HepG2 (cell line): Measurements from ENCODE around the gene GPX7. TPM values are rescaled to one million over a fixed set of nuclear protein-coding genes. Genes with fewer than 3 reads are reported as not detected.

Experiments
- ATAC-seq: fragments of 200-7000 bp; cut with Tn5 transposase; 3 replicates; pipeline ENCODE4 v1.9.1; 2020; ENCODE audit warnings: mild to moderate bottlenecking, moderate library complexity
- BruUV-seq: library from RNA; stranded (reverse); fragments of 400-500 nt; replicated peaks from 2 replicates; lab custom pipeline; 2021; lab: Mats Ljungman, UMichigan
- CTCF ChIA-PET: fragments of 300-600 bp; formaldehyde crosslinking; extraction: SDS; loops from one replicate; lab custom pipeline; 2021; ENCODE audit warnings: low total read pairs, inconsistent platforms, low intra/inter-chr PET ratio; lab: Yijun Ruan, JAX
- POLR2A ChIA-PET: fragments of 350-600 bp; sonication (Branson Sonifier 250); formaldehyde crosslinking; loops from one replicate; lab custom pipeline; 2020; ENCODE audit warnings: antibody characterized with exemption, inconsistent platforms; lab: Yijun Ruan, JAX
- DNase-seq: peaks from one replicate; pipeline ENCODE4 v3.0.0-alpha.2; 2015; ENCODE audit warnings: low spot score
- FAIRE-seq: peaks from 3 replicates; lab custom pipeline; 2011; peaks lifted over from hg19 to GRCh38; lab: Jason Lieb, UNC
- H2AFZ ChIP-seq: one replicate; pipeline ENCODE4 v1.6.1; 2011; ENCODE audit warnings: low read length, inconsistent platforms
- H3K27ac ChIP-seq: fragments of 300-600 bp; 3 replicates; pipeline ENCODE4 v1.8.0; 2011; ENCODE audit warnings: mixed run types, mild to moderate bottlenecking, mixed read lengths, low read length, inconsistent platforms; ENCODE audit not compliant: insufficient read depth; ENCODE audit errors: extremely low read length
- H3K27me3 ChIP-seq, 2 experiments: fragments of 200-600 bp in 1 of 2; 2 replicates in 1 of 2; 3 replicates in 1 of 2; pipeline versions ENCODE4 v1.6.0 to v1.8.0; 2011; ENCODE audit warnings: low read length in 2 of 2, mild to moderate bottlenecking in 2 of 2, moderate library complexity in 2 of 2, inconsistent platforms in 1 of 2; ENCODE audit not compliant: insufficient read depth in 2 of 2, control insufficient read depth in 1 of 2
- H3K36me3 ChIP-seq, 2 experiments: fragments of 200-600 bp in 1 of 2; replicated peaks in 1 of 2; 2 replicates in 1 of 2; 3 replicates in 1 of 2; pipeline versions ENCODE4 v1.5.1 to v1.8.0; 2011; ENCODE audit warnings: low read length in 2 of 2, inconsistent platforms in 1 of 2; ENCODE audit not compliant: insufficient read depth in 2 of 2, control insufficient read depth in 1 of 2
- H3K4me1 ChIP-seq: 2 replicates; pipeline ENCODE4 v1.5.1; 2012; ENCODE audit warnings: low read length, inconsistent platforms; ENCODE audit not compliant: insufficient read depth
- H3K4me2 ChIP-seq: 2 replicates; pipeline ENCODE4 v1.6.0; 2011; ENCODE audit warnings: low read depth, low read length, inconsistent platforms
- H3K4me3 ChIP-seq, 3 experiments: fragments of 200-600 bp in 1 of 3; sonication (generic), shearing (Covaris generic) in 1 of 3; replicated peaks in 1 of 3; 2 replicates each; pipeline ENCODE4 v1.5.1; 2011 to 2016; ENCODE audit warnings: low read length in 3 of 3, inconsistent platforms in 2 of 3, low read depth in 2 of 3, mild to moderate bottlenecking in 2 of 3, control low read depth in 1 of 3, mixed read lengths in 1 of 3; ENCODE audit not compliant: insufficient read depth in 1 of 3
- H3K79me2 ChIP-seq: one replicate; pipeline ENCODE4 v1.6.1; 2011; ENCODE audit warnings: low read length, inconsistent platforms; ENCODE audit not compliant: insufficient read depth
- H3K9ac ChIP-seq: 2 replicates; pipeline ENCODE4 v1.6.0; 2011; ENCODE audit warnings: mild to moderate bottlenecking, low read depth, low read length, inconsistent platforms; ENCODE audit not compliant: insufficient read depth
- H3K9me3 ChIP-seq: 2 replicates; pipeline ENCODE4 v1.5.1; 2012; ENCODE audit warnings: mild to moderate bottlenecking, low read length
- H4K20me1 ChIP-seq: 2 replicates; pipeline ENCODE4 v1.6.0; 2011; ENCODE audit warnings: inconsistent platforms, mild to moderate bottlenecking, low read length, moderate library complexity; ENCODE audit not compliant: insufficient read depth
- CBFB ChIP-seq: sonication (generic); formaldehyde crosslinking; IDR thresholded peaks from 2 replicates; pipeline ENCODE4 v1.4.0; 2020; ENCODE audit warnings: missing genetic modification reagents
- IRF2 ChIP-seq: IDR thresholded peaks from 2 replicates; pipeline ENCODE4 v1.6.1; 2018; ENCODE audit warnings: missing genetic modification reagents, missing compliant biosample characterization
- KAT2B ChIP-seq: fragments of 150-350 bp; IDR thresholded peaks from 2 replicates; pipeline ENCODE4 v1.6.1; 2014; ENCODE audit warnings: low read depth, low read length, borderline replicate concordance
- MAFF ChIP-seq: IDR thresholded peaks from 2 replicates; pipeline ENCODE4 v1.6.1; 2011; ENCODE audit warnings: low read depth, low read length, improper control_type of control experiment
- NFE2L1 ChIP-seq: sonication (generic); formaldehyde crosslinking; IDR thresholded peaks from 2 replicates; pipeline ENCODE4 v1.4.0; 2020; ENCODE audit warnings: missing genetic modification reagents, mild to moderate bottlenecking, borderline replicate concordance
- RARG ChIP-seq: sonication (generic); formaldehyde crosslinking; IDR thresholded peaks from 2 replicates; pipeline ENCODE4 v1.4.0; 2020; ENCODE audit warnings: low read depth, mild to moderate bottlenecking, missing genetic modification reagents
- RBFOX2 ChIP-seq: fragments of 200-400 bp; formaldehyde crosslinking; IDR thresholded peaks from 2 replicates; pipeline ENCODE4 v1.6.1; 2017; ENCODE audit warnings: low read depth, mild to moderate bottlenecking, low read length
- SIN3B ChIP-seq: fragments of 150-350 bp; IDR thresholded peaks from 2 replicates; pipeline ENCODE4 v1.6.1; 2014; ENCODE audit warnings: low read length
- SIX4 ChIP-seq: sonication (generic); formaldehyde crosslinking; IDR thresholded peaks from 2 replicates; pipeline ENCODE4 v1.4.0; 2020; ENCODE audit warnings: missing genetic modification reagents
- TFDP1 ChIP-seq: IDR thresholded peaks from 2 replicates; pipeline ENCODE4 v1.6.1; 2016; ENCODE audit warnings: missing compliant biosample characterization, missing genetic modification reagents, borderline replicate concordance
- ZBTB10 ChIP-seq: sonication (generic); formaldehyde crosslinking; IDR thresholded peaks from 2 replicates; pipeline ENCODE4 v1.4.0; 2020; ENCODE audit warnings: missing genetic modification reagents, borderline replicate concordance
- ZBTB44 ChIP-seq: sonication (generic); formaldehyde crosslinking; IDR thresholded peaks from 2 replicates; pipeline ENCODE4 v1.4.0; 2020; ENCODE audit warnings: missing genetic modification reagents
- ZBTB49 ChIP-seq: sonication (generic); formaldehyde crosslinking; IDR thresholded peaks from 2 replicates; pipeline ENCODE4 v1.4.0; 2020; ENCODE audit warnings: missing genetic modification reagents, borderline replicate concordance
- ZNF235 ChIP-seq: sonication (generic); formaldehyde crosslinking; IDR thresholded peaks from 2 replicates; pipeline ENCODE4 v1.8.1; 2023; ENCODE audit warnings: mild to moderate bottlenecking, missing genetic modification reagents, borderline replicate concordance
- ZNF292 ChIP-seq: sonication (generic); formaldehyde crosslinking; IDR thresholded peaks from 2 replicates; pipeline ENCODE4 v1.8.1; 2022; ENCODE audit warnings: mild to moderate bottlenecking, low read depth, missing genetic modification reagents, borderline replicate concordance
- WGBS: methylation state at CpG from one replicate; pipeline ENCODE4 v1.1.6; 2017; ENCODE audit warnings: low lambda C conversion rate; 5-methylcytosine and 5-hydroxymethylcytosine counted together
- in situ Hi-C: cut with HindIII; loops from 2 replicates; pipeline ENCODE4 v1.10.0; 2017; ENCODE audit warnings: low pct_unique_long_range_greater_than_20kb; ENCODE audit not compliant: extremely low pct_ligation_motif_present
- intact Hi-C: fragments of 100-400 bp; cut with micrococcal nuclease; formaldehyde crosslinking; loops from one replicate; pipeline ENCODE4 v1.10.0; 2022; ENCODE audit not compliant: unreplicated experiment
- polyA plus RNA-seq, 8 experiments: library from polyadenylated mRNA; depleted of rRNA in 3 of 8; stranded (reverse) in 7 of 8; unstranded in 1 of 8; fragments of >200 nt; fragmentation: Illumina TruSeq in 4 of 8; extraction: Trizol in 4 of 8; gene quantifications; 2 replicates each; pipeline versions ENCODE4 v1.2.1 to v1.2.3, GENCODE V29; 2011 to 2016; ENCODE audit warnings: low read depth in 4 of 8, missing spikeins in 1 of 8, mixed read lengths in 1 of 8; ENCODE audit not compliant: insufficient read depth in 1 of 8
- total RNA-seq, 5 experiments: library from RNA; depleted of rRNA; stranded (reverse); fragments of >200 nt; fragmentation: Illumina TruSeq; extraction: Trizol; gene quantifications; 2 replicates each; pipeline ENCODE4 v1.2.3, GENCODE V29; 2016; ENCODE audit warnings: low read depth in 1 of 5

The GPX7 gene
- total and polyA plus RNA-seq, 2 of the 13 experiments (the other 11 are each of a cell fraction or from before 2014, with no cell fraction given), result 14.1 to 16.2 TPM

- no peak overlapping the region for H2AFZ ChIP-seq
- POLR2A ChIA-PET, result no interaction called here
- H3K27me3 ChIP-seq, result peaks cover 0 to 2% of the 10 kb centered on the region in 2 experiments; a peak in 1 of 5 replicates
- no peaks in the 10 kb centered on the region for H3K79me2 ChIP-seq
- H4K20me1 ChIP-seq, result no peaks in the 10 kb centered on the region
- intact Hi-C loops (loop anchor here (10.0 kb wide), 1 partner anchor 53 kb away; the partner anchor contains the start of gene GPX7), in situ Hi-C loops (no loop called here)
- FAIRE-seq (no peak), ATAC-seq (no peak), DNase-seq (no peak)
- H3K36me3 ChIP-seq, result no peaks in the 10 kb centered on the region
- H3K4me1 ChIP-seq, result peaks cover 17% of the 10 kb centered on the region
- no peak overlapping the region for H3K9ac ChIP-seq
- no peak overlapping the region for H3K4me3 ChIP-seq
- no peak overlapping the region for H3K4me2 ChIP-seq
- WGBS, result 54% methylated on average over 3 of the region's 3 CpGs
- TF ChIP-seq SIX4 (CRISPR knock-in tag) (no peak), SIN3B (no peak), MAFF (no peak), TFDP1 (CRISPR knock-in tag) (no peak), RARG (CRISPR knock-in tag) (no peak), RBFOX2 (no peak), ZNF235 (CRISPR knock-in tag) (no peak), CBFB (CRISPR knock-in tag) (no peak), ZBTB49 (no peak), ZNF292 (no peak), NFE2L1 (CRISPR knock-in tag) (no peak), KAT2B (no peak), ZBTB10 (CRISPR knock-in tag) (no peak), ZBTB44 (CRISPR knock-in tag) (no peak), IRF2 (CRISPR knock-in tag) (no peak)
- H3K27ac ChIP-seq, result no peak overlapping the region
- no TSS peak for BruUV-seq
- H3K9me3 ChIP-seq, result no peaks in the 10 kb centered on the region
- CTCF ChIA-PET, result no interaction called here
Observed at GRCh38 chr1:52657702-52658101, 55.5 kb downstream of the GPX7 start.
